ENCODE measurements around the gene CSHL1.
"Not testable (repeated sequence)": the region's sequence is repeated elsewhere in the genome, so short reads cannot be mapped to it uniquely, and the experiment has no call there.

- TF ChIP-seq CTCF (IDR thresholded peaks at IDR 0.05; ENCODE audit: low read depth, low read length, poor library complexity, severe bottlenecking); EZH2phosphoT487 (IDR thresholded peaks at IDR 0.05; ENCODE audit: borderline replicate concordance, low read length): not testable (repeated sequence)
Observed at GRCh38 chr17:63894821-63895220, 16.2 kb downstream of the CSHL1 start.

All from DOHH2 (cell line).